ENCODE measurements around the gene HSPG2. TPM values are rescaled to one million over a fixed set of nuclear protein-coding genes. Genes with fewer than 3 reads are reported as not detected.

HSPG2 gene
- polyA plus RNA-seq, 1 donor from 2014 or later: 0.79 TPM

DNA sequence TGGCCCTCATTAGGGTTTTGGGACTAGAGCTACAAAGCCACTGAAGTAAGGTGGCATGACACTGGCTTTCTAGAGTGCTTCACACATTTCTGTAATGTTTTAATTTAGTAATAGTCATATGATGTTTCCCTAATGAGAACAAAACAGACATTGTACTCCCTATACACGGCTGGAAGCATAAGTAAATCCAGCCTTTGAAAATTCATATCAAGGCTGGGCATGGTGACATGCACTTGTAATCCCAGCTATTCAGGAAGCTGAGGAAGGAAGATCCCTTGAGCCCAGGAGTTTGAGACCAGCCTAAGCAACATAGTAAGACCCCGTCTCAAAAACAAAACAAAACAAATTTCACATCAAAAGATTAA lies 161.6 kb downstream of the HSPG2 start:
- TF ChIP-seq, protein P1, sequence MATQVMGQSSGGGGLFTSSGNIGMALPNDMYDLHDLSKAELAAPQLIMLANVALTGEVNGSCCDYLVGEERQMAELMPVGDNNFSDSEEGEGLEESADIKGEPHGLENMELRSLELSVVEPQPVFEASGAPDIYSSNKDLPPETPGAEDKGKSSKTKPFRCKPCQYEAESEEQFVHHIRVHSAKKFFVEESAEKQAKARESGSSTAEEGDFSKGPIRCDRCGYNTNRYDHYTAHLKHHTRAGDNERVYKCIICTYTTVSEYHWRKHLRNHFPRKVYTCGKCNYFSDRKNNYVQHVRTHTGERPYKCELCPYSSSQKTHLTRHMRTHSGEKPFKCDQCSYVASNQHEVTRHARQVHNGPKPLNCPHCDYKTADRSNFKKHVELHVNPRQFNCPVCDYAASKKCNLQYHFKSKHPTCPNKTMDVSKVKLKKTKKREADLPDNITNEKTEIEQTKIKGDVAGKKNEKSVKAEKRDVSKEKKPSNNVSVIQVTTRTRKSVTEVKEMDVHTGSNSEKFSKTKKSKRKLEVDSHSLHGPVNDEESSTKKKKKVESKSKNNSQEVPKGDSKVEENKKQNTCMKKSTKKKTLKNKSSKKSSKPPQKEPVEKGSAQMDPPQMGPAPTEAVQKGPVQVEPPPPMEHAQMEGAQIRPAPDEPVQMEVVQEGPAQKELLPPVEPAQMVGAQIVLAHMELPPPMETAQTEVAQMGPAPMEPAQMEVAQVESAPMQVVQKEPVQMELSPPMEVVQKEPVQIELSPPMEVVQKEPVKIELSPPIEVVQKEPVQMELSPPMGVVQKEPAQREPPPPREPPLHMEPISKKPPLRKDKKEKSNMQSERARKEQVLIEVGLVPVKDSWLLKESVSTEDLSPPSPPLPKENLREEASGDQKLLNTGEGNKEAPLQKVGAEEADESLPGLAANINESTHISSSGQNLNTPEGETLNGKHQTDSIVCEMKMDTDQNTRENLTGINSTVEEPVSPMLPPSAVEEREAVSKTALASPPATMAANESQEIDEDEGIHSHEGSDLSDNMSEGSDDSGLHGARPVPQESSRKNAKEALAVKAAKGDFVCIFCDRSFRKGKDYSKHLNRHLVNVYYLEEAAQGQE (IDR thresholded peaks at IDR 0.05; ENCODE audit: borderline replicate concordance): no peak
- TF ChIP-seq, protein P2, sequence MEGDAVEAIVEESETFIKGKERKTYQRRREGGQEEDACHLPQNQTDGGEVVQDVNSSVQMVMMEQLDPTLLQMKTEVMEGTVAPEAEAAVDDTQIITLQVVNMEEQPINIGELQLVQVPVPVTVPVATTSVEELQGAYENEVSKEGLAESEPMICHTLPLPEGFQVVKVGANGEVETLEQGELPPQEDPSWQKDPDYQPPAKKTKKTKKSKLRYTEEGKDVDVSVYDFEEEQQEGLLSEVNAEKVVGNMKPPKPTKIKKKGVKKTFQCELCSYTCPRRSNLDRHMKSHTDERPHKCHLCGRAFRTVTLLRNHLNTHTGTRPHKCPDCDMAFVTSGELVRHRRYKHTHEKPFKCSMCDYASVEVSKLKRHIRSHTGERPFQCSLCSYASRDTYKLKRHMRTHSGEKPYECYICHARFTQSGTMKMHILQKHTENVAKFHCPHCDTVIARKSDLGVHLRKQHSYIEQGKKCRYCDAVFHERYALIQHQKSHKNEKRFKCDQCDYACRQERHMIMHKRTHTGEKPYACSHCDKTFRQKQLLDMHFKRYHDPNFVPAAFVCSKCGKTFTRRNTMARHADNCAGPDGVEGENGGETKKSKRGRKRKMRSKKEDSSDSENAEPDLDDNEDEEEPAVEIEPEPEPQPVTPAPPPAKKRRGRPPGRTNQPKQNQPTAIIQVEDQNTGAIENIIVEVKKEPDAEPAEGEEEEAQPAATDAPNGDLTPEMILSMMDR (IDR thresholded peaks at IDR 0.05; ENCODE audit: poor library complexity, severe bottlenecking): no peak
- TF ChIP-seq MXI1 (conservative IDR thresholded peaks at IDR 0.05; ENCODE audit: poor library complexity, severe bottlenecking) (no peak), SMC3 (conservative IDR thresholded peaks at IDR 0.05; ENCODE audit: poor library complexity) (no peak), POLR2AphosphoS5 (IDR thresholded peaks at IDR 0.05) (no peak), EZH2 (IDR thresholded peaks at IDR 0.05; ENCODE audit: borderline replicate concordance, insufficient read depth, low read length, poor library complexity, severe bottlenecking) (no peak), EP300 (conservative IDR thresholded peaks at IDR 0.05; ENCODE audit: poor library complexity, severe bottlenecking) (no peak), RAD21 (conservative IDR thresholded peaks at IDR 0.05) (no peak), TAF1 (IDR thresholded peaks at IDR 0.05; ENCODE audit: low read depth) (no peak)

DNA sequence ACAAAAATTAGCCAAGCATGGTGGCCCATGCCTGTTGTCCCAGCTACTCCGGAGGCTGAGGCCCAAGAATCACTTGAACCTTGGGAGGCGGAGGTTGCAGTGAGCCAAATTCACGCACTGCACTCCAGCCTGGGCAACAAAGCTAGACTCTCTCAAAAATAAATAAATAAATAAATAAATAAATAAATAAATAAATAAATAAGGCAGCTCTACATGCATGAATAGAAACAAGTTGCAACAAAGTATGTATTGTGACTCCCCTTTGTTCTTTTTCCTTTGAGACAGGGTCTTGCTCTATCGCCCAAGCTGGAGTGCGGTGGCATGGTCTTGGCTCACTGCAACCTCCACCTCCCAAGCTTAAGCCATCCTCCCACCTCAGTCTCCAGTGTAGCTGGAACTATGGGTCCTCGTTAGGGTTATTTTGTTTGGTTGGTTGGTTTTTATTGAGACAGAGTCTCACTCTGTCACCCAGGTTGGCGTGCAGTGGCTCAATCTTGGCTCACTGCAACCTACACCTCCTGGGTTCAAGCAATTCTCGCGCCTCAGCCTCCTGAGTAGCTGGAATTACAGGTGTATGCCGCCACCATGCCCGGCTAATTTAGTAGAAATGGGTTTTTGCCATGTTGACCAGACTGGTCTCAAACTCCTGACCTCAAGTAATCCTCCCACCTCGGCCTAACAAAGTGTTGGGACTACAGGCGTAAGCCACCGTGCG lies 162.1 kb downstream of the HSPG2 start:
- Histone ChIP-seq H4K20me1 (ENCODE audit: insufficient read depth) (no peaks in the 10 kb centered on the region), H3K36me3 (ENCODE audit: insufficient read depth, low read length) (no peaks in the 10 kb centered on the region), H3K79me2 (replicated peaks; ENCODE audit: insufficient read depth, low read length) (peaks cover 45% of the 10 kb centered on the region), H3K4me2 (ENCODE audit: low read length) (no peak overlapping the region), H3K9me3 (ENCODE audit: low read length) (no peaks in the 10 kb centered on the region), H3K27ac (ENCODE audit: low read length) (no peak overlapping the region), H3K27me3 (ENCODE audit: insufficient read depth, low read depth, low read length) (no peaks in the 10 kb centered on the region), H3K4me3 (ENCODE audit: low read length) (no peak overlapping the region), H3F3A (ENCODE audit: insufficient read depth, low read length, poor library complexity, severe bottlenecking) (no peaks in the 10 kb centered on the region), H2AFZ (ENCODE audit: low read depth, low read length) (no peak overlapping the region), H3K9ac (ENCODE audit: low read length) (no peak overlapping the region), H3K9me2 (ENCODE audit: insufficient read depth, low read length) (no peaks in the 10 kb centered on the region)
- TF ChIP-seq SMC3 (conservative IDR thresholded peaks at IDR 0.05; ENCODE audit: poor library complexity) (no peak), MXI1 (conservative IDR thresholded peaks at IDR 0.05; ENCODE audit: poor library complexity, severe bottlenecking) (no peak), EZH2 (IDR thresholded peaks at IDR 0.05; ENCODE audit: borderline replicate concordance, insufficient read depth, low read length, poor library complexity, severe bottlenecking) (no peak), EP300 (conservative IDR thresholded peaks at IDR 0.05; ENCODE audit: poor library complexity, severe bottlenecking) (no peak), POLR2AphosphoS5 (IDR thresholded peaks at IDR 0.05) (no peak), TAF1 (IDR thresholded peaks at IDR 0.05; ENCODE audit: low read depth) (no peak), RAD21 (conservative IDR thresholded peaks at IDR 0.05) (no peak)
- TF ChIP-seq, protein P2 (IDR thresholded peaks at IDR 0.05; ENCODE audit: poor library complexity, severe bottlenecking): no peak
- TF ChIP-seq, protein P1 (IDR thresholded peaks at IDR 0.05; ENCODE audit: borderline replicate concordance): no peak

More for the DNA sequence above, 161.6 kb downstream of the HSPG2 start:
- Histone ChIP-seq H3K4me2 (ENCODE audit: low read length) (no peak overlapping the region), H3K27ac (ENCODE audit: low read length) (no peak overlapping the region), H4K20me1 (ENCODE audit: insufficient read depth) (no peaks in the 10 kb centered on the region), H3K9me2 (ENCODE audit: insufficient read depth, low read length) (no peaks in the 10 kb centered on the region), H2AFZ (ENCODE audit: low read depth, low read length) (no peak overlapping the region), H3K9ac (ENCODE audit: low read length) (no peak overlapping the region), H3K27me3 (ENCODE audit: insufficient read depth, low read depth, low read length) (no peaks in the 10 kb centered on the region), H3K9me3 (ENCODE audit: low read length) (no peaks in the 10 kb centered on the region), H3F3A (ENCODE audit: insufficient read depth, low read length, poor library complexity, severe bottlenecking) (no peaks in the 10 kb centered on the region), H3K36me3 (ENCODE audit: insufficient read depth, low read length) (no peaks in the 10 kb centered on the region), H3K4me3 (ENCODE audit: low read length) (no peak overlapping the region), H3K79me2 (replicated peaks; ENCODE audit: insufficient read depth, low read length) (peaks cover 50% of the 10 kb centered on the region)

All from neural cell (in vitro differentiated cells).